Upper lobe of left lung (tissue), 6 donors: ENCODE measurements around the gene PTCH1. TPM values are rescaled to one million over a fixed set of nuclear protein-coding genes. Genes with fewer than 3 reads are reported as not detected.
A peak's percentile ranks its signal among the peaks of the same experiment; 100 is the strongest.

Experiments
- ATAC-seq, 2 donors: fragments of 200-7000 bp; cut with Tn5 transposase; one replicate each; pipeline ENCODE4 v1.9.1; 2022; ENCODE audit warnings: mild to moderate bottlenecking in 2 of 2, moderate library complexity in 2 of 2; ENCODE audit not compliant: low FRiP score in 2 of 2
- DNase-seq, 2 donors: peaks; one replicate each; pipeline ENCODE4 v3.0.0-alpha.2; 2019 to 2020
- H3K27ac ChIP-seq, 4 donors: fragments of 200-600 bp; sonication (generic); one replicate each; pipeline ENCODE4 v1.5.1; 2016 to 2019
- H3K27me3 ChIP-seq, 4 donors: fragments of 200-600 bp; sonication (generic); one replicate each; pipeline ENCODE4 v1.5.1; 2017 to 2019
- H3K36me3 ChIP-seq, 4 donors: fragments of 200-600 bp; sonication (generic); one replicate each; pipeline ENCODE4 v1.5.1; 2016 to 2019
- H3K4me1 ChIP-seq, 4 donors: fragments of 200-600 bp; sonication (generic); one replicate each; pipeline ENCODE4 v1.5.1; 2018 to 2019
- H3K4me3 ChIP-seq, 4 donors: fragments of 200-600 bp; sonication (generic); one replicate each; pipeline ENCODE4 v1.5.1; 2017 to 2019; ENCODE audit warnings: mild to moderate bottlenecking in 2 of 4, moderate library complexity in 1 of 4
- H3K9me3 ChIP-seq, 4 donors: fragments of 200-600 bp; sonication (generic); one replicate each; pipeline ENCODE4 v1.5.1; 2018 to 2019
- CTCF ChIP-seq, 6 experiments: fragments of 450-650 bp in 4 of 6; fragments of 200-600 bp in 2 of 6; sonication (generic) in 2 of 6; IDR thresholded peaks; one replicate each; pipeline ENCODE4 v1.5.1; 2016 to 2019; ENCODE audit warnings: antibody characterized with exemption in 6 of 6
- EP300 ChIP-seq, 4 donors: sonication (generic); formaldehyde crosslinking; IDR thresholded peaks; one replicate each; pipeline ENCODE4 v1.5.1; 2017; ENCODE audit warnings: antibody characterized with exemption in 4 of 4, control low read depth in 2 of 4
- POLR2A ChIP-seq, 4 donors: fragments of 450-650 bp; IDR thresholded peaks; one replicate each; pipeline ENCODE4 v1.5.1; 2016 to 2017; ENCODE audit warnings: antibody characterized with exemption in 4 of 4, mild to moderate bottlenecking in 2 of 4
- POLR2AphosphoS5 ChIP-seq, 2 donors: sonication (generic); formaldehyde crosslinking; IDR thresholded peaks; one replicate each; pipeline ENCODE4 v1.5.1; 2017; ENCODE audit warnings: antibody characterized with exemption in 2 of 2
- WGBS, 2 donors: methylation state at CpG; one replicate each; pipeline ENCODE4 v1.1.5; 2017 to 2018; 5-methylcytosine and 5-hydroxymethylcytosine counted together
- total RNA-seq, 6 donors: library from RNA; depleted of rRNA in 4 of 6; stranded (reverse); fragments of >200 nt in 4 of 6; gene quantifications; one replicate each; pipeline versions ENCODE4 v1.1.0 to v1.2.1, GENCODE V29; 2016 to 2021
- donor health status: DM: no; HTN: no; CAD: no; lungs with moderate emphysema.
- donor health status: DM: no; HTN: yes; CAD: no; lungs with severe emphysema.

Gene PTCH1
- 10 to 100 TPM in 5 of 6 donors, 1 to 10 TPM in 1; 7.4 to 28.0 (median 13.9) TPM for total RNA-seq

GRCh38 chr9:95516734-95517558 is at the start of gene PTCH1:
Gene PTCH1, minus strand, starts transcription at chr9:95516971.
- peak; percentile 70 to 82 for ATAC-seq
- H3K4me1 ChIP-seq = peaks cover 9 to 27% (median 16%) of the 10 kb centered on the region in 4 donors
- peaks cover 0 to 6% (median 0%) of the 10 kb centered on the region in 4 donors for H3K27me3 ChIP-seq
- peak within 1 kb of the TSS; percentile 44 to 65 (median 58) for H3K4me3 ChIP-seq
- no peak for TF ChIP-seq CTCF (IDR thresholded peaks at IDR 0.05)
- peak in 1 of 2 donors; percentile 14 for TF ChIP-seq POLR2AphosphoS5 (IDR thresholded peaks at IDR 0.05)
- DNase-seq = peak in 1 of 2 donors; percentile 88
- peaks cover 0 to 3% (median 0%) of the 10 kb centered on the region in 4 donors for H3K9me3 ChIP-seq
- H3K27ac ChIP-seq = peak within 1 kb of the TSS; percentile 11 to 71 (median 57)
- 5 to 7% methylated on average over 31 to 56 of the region's 64 CpGs for WGBS, 2 donors
- H3K36me3 ChIP-seq = no peaks in the 10 kb centered on the region

- WGBS, 2 donors = 92 to 97% methylated on average over 5 of the region's 5 CpGs
- Histone ChIP-seq H3K4me3 (no peak overlapping the region), H3K27me3 (no peaks in the 10 kb centered on the region), H3K36me3 (no peaks in the 10 kb centered on the region), H3K27ac (no peak overlapping the region), H3K9me3 (no peaks in the 10 kb centered on the region), H3K4me1 (peaks cover 0 to 5% (median 1%) of the 10 kb centered on the region in 4 donors)
- no peak for DNase-seq
- ATAC-seq = no peak
- no peak for TF ChIP-seq CTCF (IDR thresholded peaks at IDR 0.05)
Measured at GRCh38 chr9:95565982-95566381, 49.2 kb upstream of the PTCH1 start.

GRCh38 chr9:95561913-95562312 is 45.1 kb upstream of the PTCH1 start:
- no peak overlapping the region for H3K27ac ChIP-seq
- H3K36me3 ChIP-seq = no peaks in the 10 kb centered on the region
- H3K4me1 ChIP-seq = no peaks in the 10 kb centered on the region
- no peaks in the 10 kb centered on the region for H3K9me3 ChIP-seq
- H3K27me3 ChIP-seq = no peaks in the 10 kb centered on the region
- H3K4me3 ChIP-seq = no peak overlapping the region
- no peak for DNase-seq
- no peak for ATAC-seq
- 31 to 38% methylated on average over 12 of the region's 12 CpGs for WGBS, 2 donors
- TF ChIP-seq POLR2AphosphoS5 (IDR thresholded peaks at IDR 0.05) = no peak
- TF ChIP-seq CTCF (IDR thresholded peaks at IDR 0.05) = no peak
- TF ChIP-seq EP300 (IDR thresholded peaks at IDR 0.05) = no peak
- TF ChIP-seq POLR2A (IDR thresholded peaks at IDR 0.05) = no peak

GRCh38 chr9:95557142-95557541 is 40.4 kb upstream of the PTCH1 start:
- Histone ChIP-seq H3K36me3 (no peaks in the 10 kb centered on the region), H3K4me1 (peaks cover 0 to 6% (median 0%) of the 10 kb centered on the region in 4 donors), H3K9me3 (no peaks in the 10 kb centered on the region), H3K27me3 (peaks cover 0 to 3% (median 0%) of the 10 kb centered on the region in 4 donors), H3K27ac (no peak overlapping the region), H3K4me3 (no peak overlapping the region)
- no peak for ATAC-seq
- WGBS, 2 donors = 93 to 95% methylated on average over 11 of the region's 11 CpGs
- TF ChIP-seq CTCF (IDR thresholded peaks at IDR 0.05) (no peak), EP300 (IDR thresholded peaks at IDR 0.05) (no peak), POLR2AphosphoS5 (IDR thresholded peaks at IDR 0.05) (no peak), POLR2A (IDR thresholded peaks at IDR 0.05) (no peak)
- no peak for DNase-seq

- DNase-seq (no peak), ATAC-seq (no peak)
- no peak overlapping the region for H3K4me3 ChIP-seq
- TF ChIP-seq POLR2AphosphoS5 (IDR thresholded peaks at IDR 0.05) (no peak), CTCF (IDR thresholded peaks at IDR 0.05) (no peak), POLR2A (IDR thresholded peaks at IDR 0.05) (no peak), EP300 (IDR thresholded peaks at IDR 0.05) (no peak)
- H3K36me3 ChIP-seq = no peaks in the 10 kb centered on the region
- H3K27ac ChIP-seq = no peak overlapping the region
- WGBS, 2 donors = 80 to 83% methylated on average over 9 to 10 of the region's 10 CpGs
- H3K27me3 ChIP-seq = peaks cover 0 to 3% (median 0%) of the 10 kb centered on the region in 4 donors
- H3K4me1 ChIP-seq = peaks cover 0 to 6% (median 0%) of the 10 kb centered on the region in 4 donors
- no peaks in the 10 kb centered on the region for H3K9me3 ChIP-seq
Measured at GRCh38 chr9:95556521-95556920, 39.8 kb upstream of the PTCH1 start.
